ENCODE results near the gene FBXO46.
A peak's percentile ranks its signal among the peaks of the same experiment; 100 is the strongest.
"Not testable (repeated sequence)": the region's sequence is repeated elsewhere in the genome, so short reads cannot be mapped to it uniquely, and the experiment has no call there.

Gene FBXO46

GRCh38 chr19:45687599-45687998, 43.1 kb downstream of the FBXO46 start:
- no peak for DNase-seq (ENCODE audit: low read depth in 3 of 3)

- not testable (repeated sequence) for DNase-seq (ENCODE audit: low read depth in 3 of 3)
Measured at GRCh38 chr19:45685045-45685444, 45.7 kb downstream of the FBXO46 start.

- DNase-seq (ENCODE audit: low read depth in 3 of 3) = no peak
Measured at GRCh38 chr19:45682908-45683307, 47.8 kb downstream of the FBXO46 start.

- DNase-seq (ENCODE audit: low read depth in 3 of 3) = no peak
Measured at GRCh38 chr19:45682117-45682516, 48.6 kb downstream of the FBXO46 start.

GRCh38 chr19:45681391-45682015, 49.2 kb downstream of the FBXO46 start:
- peak; percentile 69 to 73 (median 73) for DNase-seq (ENCODE audit: low read depth in 3 of 3)

- peak; percentile 62 to 80 (median 78) for DNase-seq (ENCODE audit: low read depth in 3 of 3)
Measured at GRCh38 chr19:45677351-45678230, 53.1 kb downstream of the FBXO46 start.

GRCh38 chr19:45676851-45677263, 53.8 kb downstream of the FBXO46 start:
- peak; percentile 35 to 73 (median 66) for DNase-seq (ENCODE audit: low read depth in 3 of 3)

- DNase-seq (ENCODE audit: low read depth in 3 of 3) = no peak
Measured at GRCh38 chr19:45674946-45675345, 55.8 kb downstream of the FBXO46 start.

- DNase-seq (ENCODE audit: low read depth in 3 of 3) = no peak
Measured at GRCh38 chr19:45670670-45671453, 59.8 kb downstream of the FBXO46 start.

- peak in 1 of 3 experiments; percentile 44 for DNase-seq (ENCODE audit: low read depth in 3 of 3)
Measured at GRCh38 chr19:45668342-45668871, 62.3 kb downstream of the FBXO46 start.

GRCh38 chr19:45667620-45668341, 62.9 kb downstream of the FBXO46 start, which contains the start of gene GIPR:
GIPR (plus strand) TSS chr19:45668221; CDS start chr19:45669521, 1,300 bp downstream.
- DNase-seq (ENCODE audit: low read depth in 3 of 3) = peak in 1 of 3 experiments; percentile 39

GRCh38 chr19:45664575-45664974, 66.1 kb downstream of the FBXO46 start:
- DNase-seq (ENCODE audit: low read depth in 3 of 3) = no peak

- DNase-seq (ENCODE audit: low read depth in 3 of 3) = no peak
Measured at GRCh38 chr19:45663800-45664199, 66.9 kb downstream of the FBXO46 start.

- no peak for DNase-seq (ENCODE audit: low read depth in 3 of 3)
Measured at GRCh38 chr19:45660636-45661035, 70.1 kb downstream of the FBXO46 start.
